WTC11 (cell line): Measurements from ENCODE around the gene YWHAQ. TPM values are rescaled to one million over a fixed set of nuclear protein-coding genes. Genes with fewer than 3 reads are reported as not detected.

Source experiments
- ATAC-seq: fragments of 200-7000 bp; cut with Tn5 transposase; 2 replicates; pipeline ENCODE4 v1.10.0; 2021; ENCODE audit warnings: mild to moderate bottlenecking, moderate library complexity
- CTCF ChIA-PET: fragments of 300-600 bp; sonication (Branson Sonifier 250); formaldehyde crosslinking; loops from one replicate; lab custom pipeline; 2021; ENCODE audit warnings: antibody characterized with exemption; lab: Charles Lee
- POLR2A ChIA-PET: fragments of 350-600 bp; sonication (Branson Sonifier 250); formaldehyde crosslinking; loops from one replicate; lab custom pipeline; 2021; ENCODE audit warnings: antibody characterized with exemption; lab: Charles Lee
- DNase-seq: peaks from one replicate; pipeline ENCODE4 v3.0.0; 2021; ENCODE audit warnings: low spot score
- H3K27ac Mint-ChIP-seq: 2 replicates; pipeline ENCODE4 v1.8.0; 2021; ENCODE audit warnings: mixed read lengths
- H3K27me3 Mint-ChIP-seq: 2 replicates; pipeline ENCODE4 v1.8.0; 2021; ENCODE audit warnings: low read depth, mild to moderate bottlenecking, moderate library complexity, mixed read lengths
- H3K36me3 Mint-ChIP-seq: 2 replicates; pipeline ENCODE4 v1.8.0; 2021; ENCODE audit warnings: mixed read lengths
- H3K4me1 Mint-ChIP-seq: 2 replicates; pipeline ENCODE4 v1.8.0; 2022; ENCODE audit warnings: mixed read lengths
- H3K4me3 Mint-ChIP-seq: 2 replicates; pipeline ENCODE4 v1.8.0; 2021; ENCODE audit warnings: mild to moderate bottlenecking, moderate library complexity, mixed read lengths
- H3K9me3 Mint-ChIP-seq: 2 replicates; pipeline ENCODE4 v1.8.0; 2021; ENCODE audit warnings: mixed read lengths
- CTCF ChIP-seq: fragments of 200-600 bp; IDR thresholded peaks from 2 replicates; pipeline ENCODE4 v1.8.0; 2022; ENCODE audit warnings: antibody characterized with exemption
- ELF4 ChIP-seq: sonication (generic); formaldehyde crosslinking; IDR thresholded peaks from 2 replicates; pipeline ENCODE4 v1.8.1; 2022; ENCODE audit warnings: low read depth, mild to moderate bottlenecking, moderate library complexity, missing genetic modification reagents
- FOXJ3 ChIP-seq: sonication (generic); formaldehyde crosslinking; IDR thresholded peaks from 2 replicates; pipeline ENCODE4 v1.9.0; 2021; ENCODE audit warnings: missing genetic modification reagents, mild to moderate bottlenecking, borderline replicate concordance
- GTF2I ChIP-seq: fragments of 250-450 bp; sonication (Bioruptor Pico); conservative IDR thresholded peaks from 2 replicates; pipeline ENCODE4 v1.4.0; 2021; ENCODE audit warnings: mild to moderate bottlenecking
- HMGA2 ChIP-seq: fragments of 250-450 bp; sonication (Bioruptor Pico); IDR thresholded peaks from 2 replicates; pipeline ENCODE4 v1.4.0; 2021; ENCODE audit warnings: mild to moderate bottlenecking, moderate library complexity
- IRF2 ChIP-seq: sonication (generic); formaldehyde crosslinking; IDR thresholded peaks from 2 replicates; pipeline ENCODE4 v1.8.0; 2022; ENCODE audit warnings: low read depth, missing genetic modification reagents, borderline replicate concordance
- OVOL2 ChIP-seq: fragments of 250-450 bp; sonication (Bioruptor Pico); IDR thresholded peaks from 2 replicates; pipeline ENCODE4 v1.9.0; 2021; ENCODE audit warnings: mild to moderate bottlenecking, borderline replicate concordance
- RORB ChIP-seq: fragments of 250-450 bp; sonication (Bioruptor Pico); IDR thresholded peaks from 2 replicates; pipeline ENCODE4 v1.9.0; 2021; ENCODE audit warnings: mild to moderate bottlenecking
- TP53 ChIP-seq: sonication (generic); formaldehyde crosslinking; IDR thresholded peaks from 2 replicates; pipeline ENCODE4 v1.8.1; 2023; ENCODE audit warnings: mild to moderate bottlenecking, missing genetic modification reagents
- ZNF232 ChIP-seq: sonication (generic); formaldehyde crosslinking; IDR thresholded peaks from 2 replicates; pipeline ENCODE4 v1.8.0; 2022; ENCODE audit warnings: mild to moderate bottlenecking, missing genetic modification reagents
- ZNF263 ChIP-seq: sonication (generic); formaldehyde crosslinking; IDR thresholded peaks from 2 replicates; pipeline ENCODE4 v1.8.1; 2022; ENCODE audit warnings: low read depth, mild to moderate bottlenecking, moderate library complexity, missing genetic modification reagents
- ZNF671 ChIP-seq: fragments of 250-450 bp; sonication (Bioruptor Pico); IDR thresholded peaks from 2 replicates; pipeline ENCODE4 v1.8.0; 2021; ENCODE audit warnings: mild to moderate bottlenecking
- total RNA-seq: library from RNA; stranded (reverse); gene quantifications from 3 replicates; pipeline ENCODE4 v1.2.3, GENCODE V29; 2021
- TF ChIP-seq, protein P1 (sequence below): fragments of 250-450 bp; sonication (Bioruptor Pico); IDR thresholded peaks from 2 replicates; pipeline ENCODE4 v1.9.0; 2021; ENCODE audit warnings: mild to moderate bottlenecking, borderline replicate concordance
- TF ChIP-seq, protein P2 (sequence below): sonication (generic); formaldehyde crosslinking; IDR thresholded peaks from 2 replicates; pipeline ENCODE4 v1.8.0; 2022; ENCODE audit warnings: mild to moderate bottlenecking, missing genetic modification reagents
- TF ChIP-seq, protein P3 (sequence below): sonication (generic); formaldehyde crosslinking; IDR thresholded peaks from 2 replicates; pipeline ENCODE4 v1.8.1; 2023; ENCODE audit warnings: mild to moderate bottlenecking, missing genetic modification reagents
- TF ChIP-seq, protein P4 (sequence below): sonication (generic); formaldehyde crosslinking; IDR thresholded peaks from 2 replicates; pipeline ENCODE4 v1.8.1; 2023; ENCODE audit warnings: mild to moderate bottlenecking, missing genetic modification reagents, moderate library complexity

YWHAQ gene
- total RNA-seq, 1 experiment from 2014 or later = 395 TPM

DNA sequence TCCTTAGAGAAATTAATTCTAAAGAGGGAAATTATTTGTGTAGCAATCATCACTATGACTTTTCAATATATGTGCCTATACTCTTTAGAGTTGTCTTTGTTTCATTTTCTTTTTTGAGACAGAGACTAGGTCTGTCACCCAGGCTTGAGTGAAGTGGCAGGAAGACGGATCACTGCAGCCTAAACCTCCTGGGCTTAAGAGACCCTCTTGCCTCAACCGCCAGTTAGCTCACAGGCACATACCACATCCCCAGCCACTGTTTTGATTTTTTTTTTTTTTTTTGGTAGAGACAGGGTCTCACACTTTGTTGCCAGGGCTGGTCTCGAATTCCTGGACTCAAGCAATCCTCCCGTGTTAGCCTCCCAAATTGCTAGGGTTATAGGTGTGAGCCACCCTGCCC lies 12.4 kb downstream of the YWHAQ start:
- ChIA-PET CTCF (interaction anchor here (0.6 to 1.2 kb wide), 2 partner anchors 11 to 76 kb away, joined by 3 to 4 read pairs; no protein-coding TSS in a partner anchor), POLR2A (interaction anchor here (0.7 to 1.6 kb wide), 3 partner anchors 12 to 28 kb away, joined by 4 to 10 read pairs (median 4); partner anchors contain the start of gene YWHAQ)
- ATAC-seq = no peak
- Mint-ChIP-seq H3K36me3 (peaks cover 22% of the 10 kb centered on the region), H3K27me3 (no peaks in the 10 kb centered on the region), H3K4me3 (no peak overlapping the region), H3K27ac (no peak overlapping the region), H3K4me1 (peaks cover 42% of the 10 kb centered on the region), H3K9me3 (peaks cover 5% of the 10 kb centered on the region)
- TF ChIP-seq GTF2I (no peak), FOXJ3 (CRISPR knock-in tag) (no peak), CTCF (no peak), ZNF263 (CRISPR knock-in tag) (no peak), ELF4 (CRISPR knock-in tag) (no peak), OVOL2 (no peak), IRF2 (no peak), HMGA2 (no peak), RORB (CRISPR knock-in tag) (no peak)
- TF ChIP-seq, protein P1, sequence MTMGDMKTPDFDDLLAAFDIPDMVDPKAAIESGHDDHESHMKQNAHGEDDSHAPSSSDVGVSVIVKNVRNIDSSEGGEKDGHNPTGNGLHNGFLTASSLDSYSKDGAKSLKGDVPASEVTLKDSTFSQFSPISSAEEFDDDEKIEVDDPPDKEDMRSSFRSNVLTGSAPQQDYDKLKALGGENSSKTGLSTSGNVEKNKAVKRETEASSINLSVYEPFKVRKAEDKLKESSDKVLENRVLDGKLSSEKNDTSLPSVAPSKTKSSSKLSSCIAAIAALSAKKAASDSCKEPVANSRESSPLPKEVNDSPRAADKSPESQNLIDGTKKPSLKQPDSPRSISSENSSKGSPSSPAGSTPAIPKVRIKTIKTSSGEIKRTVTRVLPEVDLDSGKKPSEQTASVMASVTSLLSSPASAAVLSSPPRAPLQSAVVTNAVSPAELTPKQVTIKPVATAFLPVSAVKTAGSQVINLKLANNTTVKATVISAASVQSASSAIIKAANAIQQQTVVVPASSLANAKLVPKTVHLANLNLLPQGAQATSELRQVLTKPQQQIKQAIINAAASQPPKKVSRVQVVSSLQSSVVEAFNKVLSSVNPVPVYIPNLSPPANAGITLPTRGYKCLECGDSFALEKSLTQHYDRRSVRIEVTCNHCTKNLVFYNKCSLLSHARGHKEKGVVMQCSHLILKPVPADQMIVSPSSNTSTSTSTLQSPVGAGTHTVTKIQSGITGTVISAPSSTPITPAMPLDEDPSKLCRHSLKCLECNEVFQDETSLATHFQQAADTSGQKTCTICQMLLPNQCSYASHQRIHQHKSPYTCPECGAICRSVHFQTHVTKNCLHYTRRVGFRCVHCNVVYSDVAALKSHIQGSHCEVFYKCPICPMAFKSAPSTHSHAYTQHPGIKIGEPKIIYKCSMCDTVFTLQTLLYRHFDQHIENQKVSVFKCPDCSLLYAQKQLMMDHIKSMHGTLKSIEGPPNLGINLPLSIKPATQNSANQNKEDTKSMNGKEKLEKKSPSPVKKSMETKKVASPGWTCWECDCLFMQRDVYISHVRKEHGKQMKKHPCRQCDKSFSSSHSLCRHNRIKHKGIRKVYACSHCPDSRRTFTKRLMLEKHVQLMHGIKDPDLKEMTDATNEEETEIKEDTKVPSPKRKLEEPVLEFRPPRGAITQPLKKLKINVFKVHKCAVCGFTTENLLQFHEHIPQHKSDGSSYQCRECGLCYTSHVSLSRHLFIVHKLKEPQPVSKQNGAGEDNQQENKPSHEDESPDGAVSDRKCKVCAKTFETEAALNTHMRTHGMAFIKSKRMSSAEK (CRISPR knock-in tag) = no peak
- TF ChIP-seq, protein P2, sequence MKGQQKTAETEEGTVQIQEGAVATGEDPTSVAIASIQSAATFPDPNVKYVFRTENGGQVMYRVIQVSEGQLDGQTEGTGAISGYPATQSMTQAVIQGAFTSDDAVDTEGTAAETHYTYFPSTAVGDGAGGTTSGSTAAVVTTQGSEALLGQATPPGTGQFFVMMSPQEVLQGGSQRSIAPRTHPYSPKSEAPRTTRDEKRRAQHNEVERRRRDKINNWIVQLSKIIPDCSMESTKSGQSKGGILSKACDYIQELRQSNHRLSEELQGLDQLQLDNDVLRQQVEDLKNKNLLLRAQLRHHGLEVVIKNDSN (CRISPR knock-in tag) = no peak
- TF ChIP-seq, protein P3, sequence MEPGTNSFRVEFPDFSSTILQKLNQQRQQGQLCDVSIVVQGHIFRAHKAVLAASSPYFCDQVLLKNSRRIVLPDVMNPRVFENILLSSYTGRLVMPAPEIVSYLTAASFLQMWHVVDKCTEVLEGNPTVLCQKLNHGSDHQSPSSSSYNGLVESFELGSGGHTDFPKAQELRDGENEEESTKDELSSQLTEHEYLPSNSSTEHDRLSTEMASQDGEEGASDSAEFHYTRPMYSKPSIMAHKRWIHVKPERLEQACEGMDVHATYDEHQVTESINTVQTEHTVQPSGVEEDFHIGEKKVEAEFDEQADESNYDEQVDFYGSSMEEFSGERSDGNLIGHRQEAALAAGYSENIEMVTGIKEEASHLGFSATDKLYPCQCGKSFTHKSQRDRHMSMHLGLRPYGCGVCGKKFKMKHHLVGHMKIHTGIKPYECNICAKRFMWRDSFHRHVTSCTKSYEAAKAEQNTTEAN = no peak
- DNase-seq = no peak

- TF ChIP-seq, protein P4, sequence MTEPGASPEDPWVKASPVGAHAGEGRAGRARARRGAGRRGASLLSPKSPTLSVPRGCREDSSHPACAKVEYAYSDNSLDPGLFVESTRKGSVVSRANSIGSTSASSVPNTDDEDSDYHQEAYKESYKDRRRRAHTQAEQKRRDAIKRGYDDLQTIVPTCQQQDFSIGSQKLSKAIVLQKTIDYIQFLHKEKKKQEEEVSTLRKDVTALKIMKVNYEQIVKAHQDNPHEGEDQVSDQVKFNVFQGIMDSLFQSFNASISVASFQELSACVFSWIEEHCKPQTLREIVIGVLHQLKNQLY = no peak
- TF ChIP-seq FOXJ3 (CRISPR knock-in tag) (no peak), TP53 (CRISPR knock-in tag) (no peak), ZNF232 (CRISPR knock-in tag) (no peak), RORB (CRISPR knock-in tag) (no peak), ZNF671 (no peak)
- DNase-seq (no peak), ATAC-seq (no peak)
- H3K27me3 Mint-ChIP-seq = no peaks in the 10 kb centered on the region
- no peak overlapping the region for H3K27ac Mint-ChIP-seq
- peaks cover 16% of the 10 kb centered on the region for H3K36me3 Mint-ChIP-seq
- H3K9me3 Mint-ChIP-seq = peaks cover 5% of the 10 kb centered on the region
- no peak overlapping the region for H3K4me3 Mint-ChIP-seq
- POLR2A ChIA-PET = interaction anchor here (0.7 to 1.6 kb wide), 3 partner anchors 12 to 27 kb away, joined by 4 to 10 read pairs (median 4); partner anchors contain the start of gene YWHAQ
- peaks cover 47% of the 10 kb centered on the region for H3K4me1 Mint-ChIP-seq
- CTCF ChIA-PET = no interaction called here
Observed at GRCh38 chr2:9617749-9618148, 13.0 kb downstream of the YWHAQ start.
